SU-DHL-6 (cell line): Measurements from ENCODE around the gene AQP9.
"Not testable (repeated sequence)": the region's sequence is repeated elsewhere in the genome, so short reads cannot be mapped to it uniquely, and the experiment has no call there.

Experiments
- H2AFZ ChIP-seq: fragments of 200-600 bp; sonication (generic); 2 replicates; pipeline ENCODE4 v1.6.1; 2014; ENCODE audit warnings: low read depth, mild to moderate bottlenecking, moderate library complexity, mixed read lengths, antibody characterized with exemption, low read length; ENCODE audit not compliant: severe bottlenecking
- H3F3A ChIP-seq: fragments of 200-600 bp; shearing (Covaris generic); 2 replicates; pipeline ENCODE4 v1.6.0; 2016; ENCODE audit warnings: antibody characterized with exemption, mild to moderate bottlenecking; ENCODE audit not compliant: insufficient read depth
- H3K27ac ChIP-seq: fragments of 200-600 bp; sonication (generic); 2 replicates; pipeline ENCODE4 v1.5.1; 2016; ENCODE audit warnings: low read depth, mild to moderate bottlenecking, low read length, moderate library complexity, mixed read lengths
- H3K27me3 ChIP-seq: fragments of 200-600 bp; sonication (generic), shearing (Covaris generic); 2 replicates; pipeline ENCODE4 v1.6.0; 2014; ENCODE audit warnings: mild to moderate bottlenecking, low read length
- H3K36me3 ChIP-seq: fragments of 200-600 bp; sonication (generic); 2 replicates; pipeline ENCODE4 v1.6.1; 2014; ENCODE audit warnings: mild to moderate bottlenecking, low read length, mixed read lengths
- H3K4me2 ChIP-seq: fragments of 300-600, 200-600 bp; shearing (Covaris generic), sonication (generic); 2 replicates; pipeline ENCODE4 v1.6.0; 2014; ENCODE audit warnings: low read length, low read depth, mild to moderate bottlenecking; ENCODE audit not compliant: poor library complexity, severe bottlenecking
- H3K4me3 ChIP-seq: fragments of 200-600 bp; sonication (generic); 2 replicates; pipeline ENCODE4 v1.5.1; 2014; ENCODE audit warnings: antibody characterized with exemption, low read length, mild to moderate bottlenecking, mixed read lengths; ENCODE audit not compliant: insufficient read depth, poor library complexity, severe bottlenecking
- H3K79me2 ChIP-seq: fragments of 200-600 bp; sonication (generic); 2 replicates; pipeline ENCODE4 v1.6.1; 2014; ENCODE audit warnings: mild to moderate bottlenecking, low read length, moderate library complexity; ENCODE audit not compliant: insufficient read depth
- H3K9ac ChIP-seq: fragments of 200-600 bp; sonication (generic); 2 replicates; pipeline ENCODE4 v1.7.0; 2014; ENCODE audit warnings: mild to moderate bottlenecking, low read length
- H3K9me2 ChIP-seq: fragments of 200-600 bp; sonication (generic); replicated peaks from 2 replicates; pipeline ENCODE4 v1.6.1; 2014; ENCODE audit warnings: low read length; ENCODE audit not compliant: insufficient read depth
- H3K9me3 ChIP-seq: fragments of 200-600 bp; sonication (generic); 2 replicates; pipeline ENCODE4 v1.6.1; 2014; ENCODE audit warnings: low read length, mixed read lengths; ENCODE audit not compliant: insufficient read depth
- H4K20me1 ChIP-seq: fragments of 200-600 bp; sonication (generic); 2 replicates; pipeline ENCODE4 v1.6.1; 2014; ENCODE audit warnings: low read depth, mild to moderate bottlenecking, antibody characterized with exemption, low read length, moderate library complexity, mixed read lengths
- CTCF ChIP-seq: fragments of 200-600 bp; sonication (generic); IDR thresholded peaks from one replicate; pipeline ENCODE4 v1.5.1; 2017; ENCODE audit warnings: antibody characterized with exemption, mild to moderate bottlenecking, low read length, moderate library complexity; ENCODE audit not compliant: insufficient read depth, poor library complexity, severe bottlenecking
- EZH2phosphoT487 ChIP-seq: fragments of 200-600 bp; sonication (generic), shearing (Covaris generic); conservative IDR thresholded peaks from 2 replicates; pipeline ENCODE4 v1.6.1; 2018; ENCODE audit warnings: mild to moderate bottlenecking, antibody characterized with exemption, low read length, moderate library complexity, mixed read lengths

Gene AQP9

DNA sequence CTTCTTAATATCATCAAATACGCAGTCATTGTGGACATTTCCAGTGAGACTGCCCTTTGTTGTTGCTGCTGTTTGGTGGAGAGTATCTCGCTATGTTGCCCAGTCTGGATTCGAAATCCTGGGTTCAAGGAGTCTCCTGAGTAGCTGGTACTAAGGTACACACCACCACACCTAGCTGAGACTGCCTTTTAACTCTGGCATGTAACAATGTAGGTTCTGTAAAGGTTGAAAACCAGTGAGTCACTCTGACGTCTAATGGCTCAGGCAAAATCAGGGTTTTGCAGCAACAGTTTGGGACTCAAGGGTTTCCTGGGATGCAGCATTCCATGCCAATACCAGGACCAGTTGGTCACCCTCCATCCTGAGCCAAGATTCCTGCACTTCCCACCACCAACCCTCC, 52.2 kb downstream of the AQP9 start:
- no peak overlapping the region for H3K9ac ChIP-seq
- H3K9me3 ChIP-seq, result no peaks in the 10 kb centered on the region
- no peak overlapping the region for H2AFZ ChIP-seq
- H3K4me3 ChIP-seq, result no peak overlapping the region
- no peaks in the 10 kb centered on the region for H3F3A ChIP-seq
- no peaks in the 10 kb centered on the region for H3K9me2 ChIP-seq
- no peak overlapping the region for H3K4me2 ChIP-seq
- no peaks in the 10 kb centered on the region for H4K20me1 ChIP-seq
- no peaks in the 10 kb centered on the region for H3K27me3 ChIP-seq
- H3K79me2 ChIP-seq, result no peaks in the 10 kb centered on the region
- H3K36me3 ChIP-seq, result no peaks in the 10 kb centered on the region
- no peak overlapping the region for H3K27ac ChIP-seq
- no peak for TF ChIP-seq EZH2phosphoT487
- TF ChIP-seq CTCF, result no peak

DNA sequence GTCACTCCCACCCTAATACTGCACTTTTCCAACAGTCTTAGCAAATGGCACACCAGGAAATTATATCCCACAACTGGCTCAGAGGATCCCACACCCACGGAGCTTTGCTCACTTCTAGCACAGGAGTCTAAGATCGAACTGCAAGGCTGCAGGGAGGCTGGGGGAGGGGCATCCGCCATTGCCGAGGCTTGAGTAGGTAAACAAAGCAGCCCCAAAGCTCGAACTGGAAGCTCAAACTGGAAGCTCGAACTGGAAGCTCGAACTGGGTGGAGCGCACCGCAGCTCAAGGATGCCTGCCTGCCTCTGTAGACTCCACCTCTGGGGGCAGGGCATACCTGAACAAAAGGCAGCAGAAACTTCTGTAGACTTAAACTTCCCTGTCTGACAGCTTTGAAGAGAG, 55.5 kb downstream of the AQP9 start:
- not testable (repeated sequence) for H3K9me3 ChIP-seq, H3K79me2 ChIP-seq, H3K4me2 ChIP-seq, H3K9ac ChIP-seq, H3K27ac ChIP-seq, H4K20me1 ChIP-seq, H3K27me3 ChIP-seq, H3K4me3 ChIP-seq, H3K9me2 ChIP-seq, H3F3A ChIP-seq, H2AFZ ChIP-seq, H3K36me3 ChIP-seq

GRCh38 chr15:58200739-58201138, 62.6 kb downstream of the AQP9 start:
- Histone ChIP-seq H3K27me3 (no peaks in the 10 kb centered on the region), H4K20me1 (no peaks in the 10 kb centered on the region), H3K36me3 (no peaks in the 10 kb centered on the region), H3K9me3 (no peaks in the 10 kb centered on the region), H3F3A (no peaks in the 10 kb centered on the region), H3K9ac (no peak overlapping the region), H3K9me2 (no peaks in the 10 kb centered on the region), H3K4me2 (no peak overlapping the region), H2AFZ (no peak overlapping the region), H3K79me2 (no peaks in the 10 kb centered on the region), H3K4me3 (no peak overlapping the region), H3K27ac (no peak overlapping the region)
- no peak for TF ChIP-seq EZH2phosphoT487
- no peak for TF ChIP-seq CTCF

GRCh38 chr15:58201516-58201915, 63.3 kb downstream of the AQP9 start:
- Histone ChIP-seq H3F3A (no peaks in the 10 kb centered on the region), H3K79me2 (no peaks in the 10 kb centered on the region), H2AFZ (no peak overlapping the region), H3K9ac (no peak overlapping the region), H3K4me2 (no peak overlapping the region), H3K36me3 (no peaks in the 10 kb centered on the region), H3K4me3 (no peak overlapping the region), H4K20me1 (no peaks in the 10 kb centered on the region), H3K27me3 (no peaks in the 10 kb centered on the region), H3K9me3 (no peaks in the 10 kb centered on the region), H3K9me2 (no peaks in the 10 kb centered on the region), H3K27ac (no peak overlapping the region)
- TF ChIP-seq CTCF, result no peak
- no peak for TF ChIP-seq EZH2phosphoT487
